ENCODE results near the gene GOSR2.
"Not testable (repeated sequence)": the region's sequence is repeated elsewhere in the genome, so short reads cannot be mapped to it uniquely, and the experiment has no call there.

GOSR2 gene

DNA sequence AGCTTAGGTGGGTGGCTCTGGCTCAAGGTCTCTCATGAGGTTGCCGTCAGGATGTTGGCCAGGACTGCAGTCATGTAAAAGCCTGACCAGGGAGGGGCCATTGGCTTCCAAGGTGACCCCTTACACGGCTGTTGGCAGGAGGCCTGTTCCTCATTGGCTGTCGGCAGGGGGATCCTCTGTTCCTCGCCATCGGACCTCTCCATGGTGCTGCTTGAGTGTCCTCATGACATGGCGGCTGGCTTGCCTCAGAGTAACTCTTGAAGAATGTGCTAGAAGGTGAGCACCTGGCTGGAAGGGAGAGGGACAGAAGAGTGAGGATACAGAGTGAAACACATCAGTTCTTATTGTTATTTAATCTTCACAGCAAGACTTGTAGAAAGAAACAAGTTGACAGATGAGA is 60.8 kb downstream of the GOSR2 start:
- Mint-ChIP-seq H3K9me3 (no peaks in the 10 kb centered on the region), H3K36me3 (ENCODE audit: low read depth) (no peaks in the 10 kb centered on the region), H3K4me1 (peaks cover 23% of the 10 kb centered on the region), H3K4me3 (no peak overlapping the region), H3K27me3 (ENCODE audit: low read depth) (peaks cover 40% of the 10 kb centered on the region), H3K27ac (no peak overlapping the region)
- TF ChIP-seq, protein P1, sequence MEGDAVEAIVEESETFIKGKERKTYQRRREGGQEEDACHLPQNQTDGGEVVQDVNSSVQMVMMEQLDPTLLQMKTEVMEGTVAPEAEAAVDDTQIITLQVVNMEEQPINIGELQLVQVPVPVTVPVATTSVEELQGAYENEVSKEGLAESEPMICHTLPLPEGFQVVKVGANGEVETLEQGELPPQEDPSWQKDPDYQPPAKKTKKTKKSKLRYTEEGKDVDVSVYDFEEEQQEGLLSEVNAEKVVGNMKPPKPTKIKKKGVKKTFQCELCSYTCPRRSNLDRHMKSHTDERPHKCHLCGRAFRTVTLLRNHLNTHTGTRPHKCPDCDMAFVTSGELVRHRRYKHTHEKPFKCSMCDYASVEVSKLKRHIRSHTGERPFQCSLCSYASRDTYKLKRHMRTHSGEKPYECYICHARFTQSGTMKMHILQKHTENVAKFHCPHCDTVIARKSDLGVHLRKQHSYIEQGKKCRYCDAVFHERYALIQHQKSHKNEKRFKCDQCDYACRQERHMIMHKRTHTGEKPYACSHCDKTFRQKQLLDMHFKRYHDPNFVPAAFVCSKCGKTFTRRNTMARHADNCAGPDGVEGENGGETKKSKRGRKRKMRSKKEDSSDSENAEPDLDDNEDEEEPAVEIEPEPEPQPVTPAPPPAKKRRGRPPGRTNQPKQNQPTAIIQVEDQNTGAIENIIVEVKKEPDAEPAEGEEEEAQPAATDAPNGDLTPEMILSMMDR (IDR thresholded peaks at IDR 0.05; ENCODE audit: unreplicated experiment in 3 of 3), result no peak

DNA sequence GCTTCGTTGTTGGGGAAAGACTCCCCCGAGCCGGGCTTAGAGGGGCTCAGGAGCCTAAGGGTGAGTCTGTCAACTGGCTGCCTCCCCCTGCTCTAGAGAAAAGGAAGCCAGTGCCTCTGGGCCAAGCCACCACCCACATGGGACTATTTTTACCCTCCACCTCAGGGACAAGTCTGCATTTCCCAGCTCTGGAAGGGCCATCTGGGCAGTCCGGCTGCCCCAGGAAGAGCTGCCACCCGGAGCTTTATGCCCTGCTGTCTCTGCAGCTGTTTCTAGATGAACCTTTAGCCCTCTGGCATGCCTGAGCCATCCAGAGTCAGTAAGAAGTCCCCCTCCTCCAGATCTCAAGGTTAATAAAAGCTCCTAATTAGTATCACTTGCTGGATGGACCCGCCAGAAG is 61.4 kb downstream of the GOSR2 start:
- no peaks in the 10 kb centered on the region for H3K36me3 Mint-ChIP-seq (ENCODE audit: low read depth)
- no peak overlapping the region for H3K4me3 Mint-ChIP-seq
- peaks cover 39% of the 10 kb centered on the region for H3K27me3 Mint-ChIP-seq (ENCODE audit: low read depth)
- TF ChIP-seq, protein P1 (IDR thresholded peaks at IDR 0.05; ENCODE audit: unreplicated experiment in 3 of 3), result no peak
- no peaks in the 10 kb centered on the region for H3K9me3 Mint-ChIP-seq
- no peak overlapping the region for H3K27ac Mint-ChIP-seq
- peaks cover 25% of the 10 kb centered on the region for H3K4me1 Mint-ChIP-seq

DNA sequence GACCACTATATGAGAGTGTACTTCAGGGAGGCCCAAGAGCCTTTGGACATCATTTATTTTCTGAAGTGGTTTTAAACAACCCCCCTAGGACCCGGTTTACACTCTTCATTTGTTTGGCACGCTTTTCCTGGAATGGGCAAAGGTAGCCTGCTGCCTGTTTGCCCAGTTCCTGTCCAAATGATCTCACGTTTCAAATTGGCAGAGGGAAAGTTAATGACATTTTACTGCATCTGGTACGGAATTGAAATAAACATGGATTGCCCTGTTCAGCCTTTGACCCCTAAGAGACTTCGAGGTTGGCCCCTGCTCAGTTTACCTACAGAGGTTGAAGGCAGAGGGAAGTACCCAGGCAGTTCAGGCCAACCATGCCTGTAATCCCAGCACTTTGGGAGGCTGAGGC is 61.9 kb downstream of the GOSR2 start:
- TF ChIP-seq, protein P1 (IDR thresholded peaks at IDR 0.05; ENCODE audit: unreplicated experiment in 3 of 3), result no peak
- H3K27ac Mint-ChIP-seq, result no peak overlapping the region
- H3K4me3 Mint-ChIP-seq, result no peak overlapping the region
- H3K27me3 Mint-ChIP-seq (ENCODE audit: low read depth), result peaks cover 33% of the 10 kb centered on the region
- peaks cover 27% of the 10 kb centered on the region for H3K4me1 Mint-ChIP-seq
- H3K9me3 Mint-ChIP-seq, result no peaks in the 10 kb centered on the region
- no peaks in the 10 kb centered on the region for H3K36me3 Mint-ChIP-seq (ENCODE audit: low read depth)

DNA sequence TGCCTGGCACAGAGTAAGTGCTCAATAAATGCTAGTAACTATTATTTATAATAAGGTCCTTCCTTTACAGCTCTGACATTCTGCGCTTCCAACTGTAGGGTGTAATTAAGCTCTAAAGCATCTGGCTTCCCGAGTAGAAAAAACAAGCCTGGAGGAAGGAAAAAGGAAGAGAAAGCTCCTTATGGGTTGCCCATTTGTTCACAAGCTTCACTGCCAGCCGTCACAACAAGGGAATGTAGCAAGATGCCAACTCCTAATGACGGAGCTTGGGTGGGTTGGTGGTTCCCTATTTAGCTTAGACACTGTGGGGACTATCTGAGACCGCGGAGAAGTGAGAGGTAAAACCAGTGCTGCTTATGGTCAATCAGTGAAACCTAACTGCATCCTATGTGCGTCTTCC is 63.4 kb downstream of the GOSR2 start:
- Mint-ChIP-seq H3K27me3 (ENCODE audit: low read depth) (peaks cover 20% of the 10 kb centered on the region), H3K36me3 (ENCODE audit: low read depth) (no peaks in the 10 kb centered on the region), H3K9me3 (no peaks in the 10 kb centered on the region), H3K27ac (no peak overlapping the region), H3K4me1 (peaks cover 27% of the 10 kb centered on the region), H3K4me3 (no peak overlapping the region)
- TF ChIP-seq, protein P1 (IDR thresholded peaks at IDR 0.05; ENCODE audit: unreplicated experiment in 3 of 3), result no peak

DNA sequence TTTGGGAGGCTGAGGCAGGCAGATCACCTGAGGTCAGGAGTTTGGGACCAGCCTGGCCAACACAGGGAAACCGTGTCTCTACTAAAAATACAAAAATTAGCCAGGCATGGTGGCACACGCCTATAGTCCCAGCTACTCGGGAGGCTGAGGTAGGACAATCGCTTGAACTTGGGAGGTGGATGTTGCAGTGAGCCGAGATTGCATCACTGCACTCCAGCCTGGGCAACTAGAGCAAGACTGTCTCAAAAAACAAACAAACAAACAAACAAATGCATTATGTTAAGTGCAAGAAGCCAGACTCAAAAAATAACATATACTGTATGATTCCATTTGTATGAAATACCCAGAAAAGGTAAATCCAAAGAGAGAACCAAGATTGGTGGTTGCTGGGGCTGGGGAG is 65.0 kb downstream of the GOSR2 start:
- not testable (repeated sequence) for H3K36me3 Mint-ChIP-seq (ENCODE audit: low read depth); H3K4me3 Mint-ChIP-seq; H3K9me3 Mint-ChIP-seq; H3K27ac Mint-ChIP-seq
- Mint-ChIP-seq H3K4me1 (peaks cover 27% of the 10 kb centered on the region), H3K27me3 (ENCODE audit: low read depth) (peaks cover 10% of the 10 kb centered on the region)

DNA sequence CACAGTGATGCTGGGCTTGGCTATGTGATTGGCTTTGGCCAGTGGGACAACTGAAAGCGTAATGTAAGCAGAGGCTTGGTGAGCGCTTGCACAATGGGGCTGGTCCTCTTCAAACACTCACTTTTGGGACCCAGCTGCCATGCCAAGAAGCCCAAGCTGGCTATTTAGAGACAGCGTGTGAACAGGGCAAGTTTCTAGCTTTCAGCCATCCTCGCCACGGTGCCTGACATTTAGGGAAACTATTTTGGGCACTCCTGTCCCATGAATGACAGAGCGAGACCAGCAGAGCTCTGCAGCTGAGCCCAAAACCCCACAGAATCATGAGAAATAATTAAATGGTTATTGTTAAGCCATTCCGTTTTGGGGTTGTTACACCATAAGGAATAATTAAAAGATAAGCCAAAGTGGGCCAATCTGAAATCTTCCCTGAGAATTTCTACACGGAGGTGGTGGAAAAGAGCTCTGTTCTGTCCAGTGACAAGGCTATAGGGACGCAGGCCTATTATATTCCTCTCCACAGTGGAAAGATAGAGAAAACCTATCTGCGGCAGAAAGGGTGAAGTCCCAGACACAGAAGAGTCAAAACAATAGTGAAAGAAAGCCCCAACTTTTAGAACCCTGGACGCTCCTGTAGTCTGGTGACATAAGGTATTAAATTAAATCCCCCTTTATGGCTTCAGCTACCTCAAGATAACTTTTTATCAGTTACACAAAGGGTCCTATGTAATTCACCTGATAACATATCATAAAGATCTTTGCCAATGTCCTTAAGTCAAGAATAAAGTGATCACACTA is 66.9 kb downstream of the GOSR2 start:
- no peaks in the 10 kb centered on the region for H3K9me3 Mint-ChIP-seq
- peaks cover 21% of the 10 kb centered on the region for H3K4me1 Mint-ChIP-seq
- TF ChIP-seq, protein P1 (IDR thresholded peaks at IDR 0.05; ENCODE audit: unreplicated experiment in 3 of 3), result no peak

More for the DNA sequence above, 66.9 kb downstream of the GOSR2 start:
- no peaks in the 10 kb centered on the region for H3K36me3 Mint-ChIP-seq (ENCODE audit: low read depth)
- no peak overlapping the region for H3K4me3 Mint-ChIP-seq
- H3K27me3 Mint-ChIP-seq (ENCODE audit: low read depth), result peaks cover 10% of the 10 kb centered on the region
- no peak overlapping the region for H3K27ac Mint-ChIP-seq
